T-helper 1 cell treated with Interleukin-12 subunit alpha and Interleukin-12 subunit beta and Interleukin-4 antibody, amounts not matched to agents 30 μg/mL and 1 μg/mL, for 36 hours (primary cell): ENCODE data around the gene REP15.
"Not testable (repeated sequence)": the region's sequence is repeated elsewhere in the genome, so short reads cannot be mapped to it uniquely, and the experiment has no call there.

Experiments
- H3K27ac Mint-ChIP-seq: one replicate; pipeline ENCODE4 v1.8.0; 2021; ENCODE audit warnings: mild to moderate bottlenecking, mixed read lengths
- H3K27me3 Mint-ChIP-seq: one replicate; pipeline ENCODE4 v1.8.0; 2021; ENCODE audit warnings: low read depth, mixed read lengths
- H3K36me3 Mint-ChIP-seq: one replicate; pipeline ENCODE4 v1.8.0; 2021; ENCODE audit warnings: low read depth, mixed read lengths
- H3K4me1 Mint-ChIP-seq: one replicate; pipeline ENCODE4 v1.8.0; 2021; ENCODE audit warnings: low read depth, mixed read lengths
- H3K4me3 Mint-ChIP-seq: one replicate; pipeline ENCODE4 v1.8.0; 2021; ENCODE audit warnings: mild to moderate bottlenecking, moderate library complexity, mixed read lengths
- H3K9me3 Mint-ChIP-seq: one replicate; pipeline ENCODE4 v1.8.0; 2021; ENCODE audit warnings: mixed read lengths

Gene REP15

DNA sequence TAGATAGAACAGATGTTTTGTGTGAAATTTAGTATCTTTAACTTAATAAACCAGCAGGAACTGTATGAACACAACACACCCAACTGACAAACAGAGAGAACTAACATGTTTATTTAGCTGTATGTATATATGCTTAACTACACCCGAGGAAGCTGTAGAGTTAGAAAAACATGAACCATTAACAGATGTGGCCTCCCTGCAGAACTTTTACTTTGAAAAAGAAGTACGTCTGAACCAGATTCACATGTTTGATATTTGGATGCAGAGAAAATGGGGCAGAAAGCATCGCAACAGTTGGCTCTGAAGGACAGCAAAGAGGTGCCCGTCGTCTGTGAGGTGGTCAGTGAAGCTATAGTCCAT lies at the start of gene REP15:
Gene REP15 (plus strand): TSS at position 155 of the 360 bp plus-strand sequence. CDS start 116 bp downstream, at position 271.
- no peak within 1 kb of the TSS for H3K27ac Mint-ChIP-seq
- no peaks in the 10 kb centered on the region for H3K4me1 Mint-ChIP-seq
- H3K36me3 Mint-ChIP-seq = peaks cover 5% of the 10 kb centered on the region
- H3K4me3 Mint-ChIP-seq = no peak within 1 kb of the TSS
- H3K9me3 Mint-ChIP-seq = no peaks in the 10 kb centered on the region
- no peaks in the 10 kb centered on the region for H3K27me3 Mint-ChIP-seq

DNA sequence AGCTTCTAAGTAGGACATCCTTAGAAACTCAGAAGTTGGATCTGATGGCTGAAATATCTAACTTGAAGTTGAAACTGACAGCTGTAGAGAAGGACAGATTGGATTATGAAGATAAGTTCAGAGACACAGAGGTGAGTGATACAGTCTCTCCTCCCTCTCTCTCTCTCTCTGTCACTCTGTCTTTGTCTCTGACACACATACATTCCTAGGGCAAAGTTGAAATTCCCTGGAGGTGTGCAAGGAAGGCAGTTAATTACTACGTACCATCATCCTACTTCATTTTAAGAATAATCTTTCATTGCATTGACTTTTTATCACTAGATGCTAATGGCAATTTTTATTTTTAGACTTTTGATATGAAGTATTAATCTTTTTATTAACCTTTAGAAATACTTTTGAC lies 46.2 kb upstream of the REP15 start:
- Mint-ChIP-seq H3K36me3 (peaks cover 15% of the 10 kb centered on the region), H3K27ac (no peak overlapping the region), H3K27me3 (no peaks in the 10 kb centered on the region), H3K4me1 (peaks cover 13% of the 10 kb centered on the region), H3K4me3 (no peak overlapping the region), H3K9me3 (no peaks in the 10 kb centered on the region)

DNA sequence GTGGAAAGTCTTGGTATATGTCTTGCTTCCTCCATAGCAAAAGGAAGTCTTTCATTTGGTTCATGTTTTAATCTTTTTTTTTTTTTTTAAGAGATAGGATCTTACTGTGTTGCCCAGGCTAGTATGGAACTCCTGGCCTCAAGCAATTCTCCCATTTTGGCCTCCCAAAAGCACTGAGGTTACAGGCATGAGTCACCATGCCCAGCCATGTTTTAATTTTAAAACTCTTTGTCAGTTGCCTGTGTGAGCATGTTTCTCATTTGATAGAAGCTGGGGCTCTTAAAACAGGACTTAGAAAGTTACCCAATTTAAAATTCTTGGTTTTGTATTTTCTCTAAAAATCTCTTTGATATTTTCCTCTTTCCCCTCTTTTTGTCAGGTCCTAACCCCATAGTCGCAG lies 45.0 kb upstream of the REP15 start:
- Mint-ChIP-seq H3K9me3 (no peaks in the 10 kb centered on the region), H3K36me3 (peaks cover 12% of the 10 kb centered on the region), H3K4me1 (peaks cover 15% of the 10 kb centered on the region), H3K27ac (no peak overlapping the region), H3K27me3 (no peaks in the 10 kb centered on the region), H3K4me3 (no peak overlapping the region)

- no peaks in the 10 kb centered on the region for H3K27me3 Mint-ChIP-seq
- H3K36me3 Mint-ChIP-seq = peaks cover 12% of the 10 kb centered on the region
- no peak overlapping the region for H3K27ac Mint-ChIP-seq
- H3K4me3 Mint-ChIP-seq = no peak overlapping the region
- H3K9me3 Mint-ChIP-seq = no peaks in the 10 kb centered on the region
- H3K4me1 Mint-ChIP-seq = peaks cover 15% of the 10 kb centered on the region
These were observed 44.0 kb upstream of the REP15 start for GRCh38 chr12:27652174-27652763.

DNA sequence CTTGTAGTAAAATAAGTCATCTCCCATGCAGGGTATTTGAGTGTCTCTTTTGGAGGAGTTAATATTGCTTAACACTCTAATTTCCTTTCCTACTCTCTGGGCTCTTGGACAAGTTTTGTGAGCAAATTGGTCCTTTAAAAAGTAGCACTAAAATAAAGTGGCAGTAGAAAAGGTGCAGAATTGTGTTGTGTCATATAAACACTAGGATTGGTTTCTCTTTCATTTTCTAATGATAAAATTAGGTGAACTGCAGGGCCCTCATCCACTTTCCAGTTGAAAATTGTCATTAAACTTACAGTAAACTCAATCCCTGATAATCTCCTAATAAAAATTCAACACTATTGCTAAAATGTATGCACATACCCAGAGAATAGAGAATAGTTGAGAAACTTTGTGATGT lies 42.6 kb upstream of the REP15 start:
- H3K4me3 Mint-ChIP-seq = peak overlapping the region; percentile 41
- peaks cover 8% of the 10 kb centered on the region for H3K36me3 Mint-ChIP-seq
- H3K4me1 Mint-ChIP-seq = peaks cover 15% of the 10 kb centered on the region
- peak overlapping the region; percentile 71 for H3K27ac Mint-ChIP-seq
- no peaks in the 10 kb centered on the region for H3K27me3 Mint-ChIP-seq
- no peaks in the 10 kb centered on the region for H3K9me3 Mint-ChIP-seq

GRCh38 chr12:27655476-27655875 lies 40.8 kb upstream of the REP15 start:
- not testable (repeated sequence) for H3K4me3 Mint-ChIP-seq, H3K27me3 Mint-ChIP-seq, H3K36me3 Mint-ChIP-seq, H3K27ac Mint-ChIP-seq, H3K9me3 Mint-ChIP-seq
- H3K4me1 Mint-ChIP-seq = peaks cover 16% of the 10 kb centered on the region

DNA sequence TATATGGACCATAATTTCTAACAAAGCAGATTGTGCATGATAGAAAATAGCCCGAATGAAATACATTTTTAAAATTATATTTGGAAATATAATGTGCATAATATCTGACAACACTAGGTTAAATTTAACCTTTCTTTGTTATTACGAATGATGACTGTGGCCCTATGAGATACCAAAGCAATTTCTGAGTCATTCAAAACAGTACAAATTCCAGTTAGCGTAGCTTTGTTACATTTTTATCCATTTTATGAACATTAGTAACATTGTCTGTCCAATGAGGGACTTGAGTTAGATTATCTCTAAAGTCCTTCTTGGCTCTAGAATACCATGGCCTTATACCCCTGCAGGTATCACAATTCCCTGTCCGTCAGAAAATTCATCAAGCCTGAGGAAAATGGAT lies 39.0 kb upstream of the REP15 start:
- H3K27ac Mint-ChIP-seq = no peak overlapping the region
- H3K9me3 Mint-ChIP-seq = no peaks in the 10 kb centered on the region
- H3K27me3 Mint-ChIP-seq = no peaks in the 10 kb centered on the region
- H3K4me1 Mint-ChIP-seq = peaks cover 16% of the 10 kb centered on the region
- H3K4me3 Mint-ChIP-seq = no peak overlapping the region
- peaks cover 6% of the 10 kb centered on the region for H3K36me3 Mint-ChIP-seq

GRCh38 chr12:27665704-27666103 lies 30.5 kb upstream of the REP15 start:
- no peak overlapping the region for H3K4me3 Mint-ChIP-seq
- no peak overlapping the region for H3K27ac Mint-ChIP-seq
- no peaks in the 10 kb centered on the region for H3K27me3 Mint-ChIP-seq
- H3K36me3 Mint-ChIP-seq = peaks cover 22% of the 10 kb centered on the region
- H3K9me3 Mint-ChIP-seq = no peaks in the 10 kb centered on the region
- peaks cover 5% of the 10 kb centered on the region for H3K4me1 Mint-ChIP-seq

GRCh38 chr12:27666510-27666909 lies 29.7 kb upstream of the REP15 start:
- H3K9me3 Mint-ChIP-seq = no peaks in the 10 kb centered on the region
- H3K27me3 Mint-ChIP-seq = no peaks in the 10 kb centered on the region
- peaks cover 22% of the 10 kb centered on the region for H3K36me3 Mint-ChIP-seq
- no peak overlapping the region for H3K27ac Mint-ChIP-seq
- peaks cover 2% of the 10 kb centered on the region for H3K4me1 Mint-ChIP-seq
- H3K4me3 Mint-ChIP-seq = no peak overlapping the region

- no peaks in the 10 kb centered on the region for H3K9me3 Mint-ChIP-seq
- no peaks in the 10 kb centered on the region for H3K27me3 Mint-ChIP-seq
- H3K27ac Mint-ChIP-seq = no peak overlapping the region
- no peaks in the 10 kb centered on the region for H3K4me1 Mint-ChIP-seq
- H3K36me3 Mint-ChIP-seq = peaks cover 18% of the 10 kb centered on the region
- H3K4me3 Mint-ChIP-seq = no peak overlapping the region
These were observed 28.7 kb upstream of the REP15 start for GRCh38 chr12:27667540-27667939.

DNA sequence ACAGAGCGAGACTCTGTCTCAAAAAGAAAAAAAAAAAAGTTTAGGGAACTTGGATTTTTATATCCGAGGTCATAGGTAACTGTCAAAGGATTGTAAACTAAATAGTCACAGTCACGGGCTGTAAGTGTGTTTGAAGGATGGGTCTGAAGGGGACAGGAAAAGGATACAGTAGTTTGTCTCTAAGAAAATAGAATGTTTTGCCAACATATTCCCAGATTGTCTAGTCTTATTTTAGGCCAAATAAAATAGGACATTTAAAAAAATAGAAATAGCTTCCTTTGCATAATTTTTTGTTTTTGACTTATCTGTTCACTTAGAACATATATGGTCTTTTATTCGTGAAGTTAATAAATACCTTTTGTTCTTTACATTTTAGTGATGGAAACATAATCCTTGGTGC lies 24.2 kb upstream of the REP15 start:
- Mint-ChIP-seq H3K27ac (no peak overlapping the region), H3K36me3 (peaks cover 8% of the 10 kb centered on the region), H3K4me3 (no peak overlapping the region), H3K9me3 (no peaks in the 10 kb centered on the region), H3K4me1 (no peaks in the 10 kb centered on the region), H3K27me3 (no peaks in the 10 kb centered on the region)

DNA sequence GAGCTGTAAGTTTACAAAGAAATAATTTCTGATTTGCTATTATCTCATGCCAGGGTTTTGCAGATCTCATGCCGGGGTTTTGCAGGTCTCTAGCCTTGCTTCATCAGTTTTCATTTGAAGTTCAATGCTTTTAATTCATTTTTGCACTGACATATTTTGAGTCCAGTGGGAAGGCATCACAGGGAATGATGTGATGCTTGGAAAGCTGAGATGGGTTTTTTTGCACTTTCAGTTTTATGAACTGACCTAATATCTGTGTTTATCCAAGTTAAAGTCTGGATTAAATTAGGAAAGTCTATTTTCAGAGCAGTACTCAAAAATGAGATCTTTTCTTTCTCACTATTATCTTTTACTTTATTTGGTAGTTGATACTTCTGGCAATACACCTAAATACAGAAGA lies 23.6 kb upstream of the REP15 start:
- H3K9me3 Mint-ChIP-seq = no peaks in the 10 kb centered on the region
- H3K36me3 Mint-ChIP-seq = peaks cover 8% of the 10 kb centered on the region
- no peaks in the 10 kb centered on the region for H3K27me3 Mint-ChIP-seq
- no peak overlapping the region for H3K4me3 Mint-ChIP-seq
- no peaks in the 10 kb centered on the region for H3K4me1 Mint-ChIP-seq
- no peak overlapping the region for H3K27ac Mint-ChIP-seq

DNA sequence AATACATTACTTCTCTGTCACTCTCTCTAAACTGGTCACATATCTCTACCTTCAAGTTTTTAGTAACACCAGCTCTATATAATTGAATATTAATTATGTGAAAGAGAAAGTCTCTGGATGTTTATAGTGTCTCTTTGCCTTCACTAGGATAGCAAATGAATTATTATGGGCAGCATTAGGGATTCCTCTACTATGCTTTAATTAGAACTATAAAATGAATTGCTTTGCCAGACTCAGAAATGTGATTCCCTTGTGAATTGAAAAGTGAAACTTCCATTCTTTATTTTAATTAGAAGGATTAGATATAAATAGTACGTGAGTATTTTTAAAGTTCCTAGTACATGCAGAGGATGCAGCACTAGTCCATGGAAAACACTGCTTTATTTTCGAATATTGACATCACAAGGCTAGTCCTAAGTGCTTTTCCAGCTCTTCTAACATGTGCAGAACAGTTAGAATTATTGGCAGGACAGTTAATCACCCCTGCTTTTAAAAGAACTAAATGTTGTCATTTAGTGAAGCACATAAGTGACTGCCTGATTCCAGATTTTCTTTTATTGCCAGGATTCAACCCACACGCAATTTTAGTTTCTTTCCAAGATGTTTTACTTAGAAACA lies 23.0 kb upstream of the REP15 start:
- no peaks in the 10 kb centered on the region for H3K27me3 Mint-ChIP-seq
- no peaks in the 10 kb centered on the region for H3K9me3 Mint-ChIP-seq

DNA sequence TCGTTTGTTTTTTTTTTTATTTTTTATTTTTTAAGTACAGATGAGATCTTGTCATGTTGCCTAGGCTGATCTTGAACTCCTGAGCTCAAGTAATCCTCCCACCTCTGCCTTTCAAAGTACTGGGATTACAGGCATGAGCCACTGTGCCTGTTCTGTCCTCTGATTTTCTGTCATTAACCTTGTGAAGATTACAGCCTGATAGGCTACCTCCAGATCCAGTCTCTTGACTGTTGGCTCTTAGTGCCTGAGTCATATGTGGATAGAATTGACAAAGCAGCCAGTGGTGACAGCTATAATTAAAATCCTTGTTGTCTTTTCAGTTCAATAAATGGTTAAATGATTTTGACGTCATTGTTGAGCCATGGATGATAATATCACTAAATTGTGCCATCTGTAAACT lies 21.3 kb upstream of the REP15 start:
- Mint-ChIP-seq H3K27me3 (no peaks in the 10 kb centered on the region), H3K9me3 (no peaks in the 10 kb centered on the region), H3K4me3 (no peak overlapping the region), H3K36me3 (peaks cover 15% of the 10 kb centered on the region), H3K4me1 (no peaks in the 10 kb centered on the region), H3K27ac (no peak overlapping the region)

More for the DNA sequence above, 23.0 kb upstream of the REP15 start:
- Mint-ChIP-seq H3K27ac (no peak overlapping the region), H3K36me3 (peaks cover 8% of the 10 kb centered on the region), H3K4me3 (no peak overlapping the region), H3K4me1 (no peaks in the 10 kb centered on the region)

DNA sequence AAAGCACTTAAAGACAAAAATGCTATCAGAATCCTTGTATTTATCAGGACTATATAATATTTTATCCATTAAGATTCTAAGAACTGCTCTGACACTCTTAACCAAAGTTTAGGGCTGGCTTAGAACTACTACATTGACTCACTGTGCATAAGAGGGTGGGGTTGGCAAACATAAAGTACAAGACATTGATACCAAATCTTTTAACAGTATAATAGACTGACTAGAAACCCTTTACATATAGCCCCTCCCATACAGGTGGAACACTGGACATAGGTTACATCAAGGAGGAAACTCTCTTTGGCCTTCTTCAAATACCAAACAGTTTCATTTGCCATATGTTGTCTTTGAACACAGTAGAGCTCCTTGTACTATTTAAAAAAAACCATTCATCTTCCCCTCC lies 15.6 kb upstream of the REP15 start:
- Mint-ChIP-seq H3K4me3 (no peak overlapping the region), H3K4me1 (no peaks in the 10 kb centered on the region), H3K27me3 (no peaks in the 10 kb centered on the region), H3K9me3 (no peaks in the 10 kb centered on the region), H3K36me3 (peaks cover 20% of the 10 kb centered on the region), H3K27ac (no peak overlapping the region)

- Mint-ChIP-seq H3K27me3 (no peaks in the 10 kb centered on the region), H3K36me3 (peaks cover 17% of the 10 kb centered on the region)
These were observed 13.7 kb upstream of the REP15 start for GRCh38 chr12:27682534-27682933.

More at GRCh38 chr12:27682534-27682933, 13.7 kb upstream of the REP15 start:
- no peaks in the 10 kb centered on the region for H3K4me1 Mint-ChIP-seq
- no peak overlapping the region for H3K4me3 Mint-ChIP-seq
- no peak overlapping the region for H3K27ac Mint-ChIP-seq
- H3K9me3 Mint-ChIP-seq = no peaks in the 10 kb centered on the region
